Fibroblast of skin of left quadriceps (primary cell): ENCODE results near the gene COPZ2.
"Not testable (repeated sequence)": the region's sequence is repeated elsewhere in the genome, so short reads cannot be mapped to it uniquely, and the experiment has no call there.

Experiments
- DNase-seq, 2 experiments: peaks; one replicate each; pipeline ENCODE4 v3.0.0-alpha.2; 2013; ENCODE audit warnings: low read depth in 2 of 2

COPZ2 gene

DNA sequence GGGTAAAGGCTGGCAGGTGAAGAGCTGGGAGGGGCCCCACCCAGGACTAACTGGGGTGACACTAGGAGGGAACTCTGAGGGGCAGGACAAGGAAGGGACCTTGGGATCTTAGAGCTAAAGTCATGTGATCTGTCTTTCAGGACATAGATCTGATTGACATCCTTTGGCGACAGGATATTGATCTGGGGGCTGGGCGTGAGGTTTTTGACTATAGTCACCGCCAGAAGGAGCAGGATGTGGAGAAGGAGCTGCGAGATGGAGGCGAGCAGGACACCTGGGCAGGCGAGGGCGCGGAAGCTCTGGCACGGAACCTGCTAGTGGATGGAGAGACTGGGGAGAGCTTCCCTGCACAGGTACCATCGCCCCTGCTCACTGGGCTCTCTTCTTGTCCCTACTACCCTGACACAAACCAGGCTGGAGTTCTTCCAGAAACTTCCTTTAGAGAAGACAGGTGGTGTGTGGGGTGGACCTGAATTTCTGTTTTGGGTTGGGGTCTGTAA is 18.7 kb upstream of the COPZ2 start:
- DNase-seq, result no peak

DNA sequence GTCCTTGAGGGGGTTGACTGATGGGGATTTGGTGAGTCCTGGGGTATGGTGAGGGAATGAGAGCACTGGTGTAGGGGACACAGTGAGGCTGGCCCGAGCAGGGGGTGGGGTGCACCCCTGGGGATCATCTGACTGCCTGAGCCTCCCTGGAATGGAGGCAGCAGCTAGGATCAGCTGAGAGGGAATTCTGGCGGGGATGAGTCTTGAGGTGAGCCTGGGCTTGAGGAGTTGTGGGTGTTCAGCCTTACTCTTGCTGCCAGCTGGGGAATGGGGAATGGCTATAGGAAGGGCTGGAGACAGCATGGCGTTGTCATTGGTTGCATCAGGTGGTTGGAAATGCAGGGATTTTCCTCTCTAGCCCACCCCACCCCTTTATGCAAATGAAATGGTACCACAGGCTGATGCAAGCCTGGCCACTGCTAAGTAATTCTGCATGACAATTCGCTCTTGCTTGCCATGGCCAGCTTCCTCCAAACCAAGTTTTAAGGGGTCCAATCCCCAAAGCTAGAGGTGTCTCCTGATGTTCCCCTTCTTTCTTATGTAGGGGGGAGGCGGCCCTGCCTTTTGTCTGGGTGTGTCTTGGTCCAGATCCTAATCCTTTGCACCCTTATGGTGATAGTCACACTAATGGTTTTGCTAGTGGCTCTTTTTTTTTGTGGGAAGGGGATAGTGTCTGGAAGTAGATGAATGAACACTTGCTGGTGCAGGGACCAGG is 18.1 kb upstream of the COPZ2 start:
- DNase-seq, result peak; percentile 78 to 85

DNA sequence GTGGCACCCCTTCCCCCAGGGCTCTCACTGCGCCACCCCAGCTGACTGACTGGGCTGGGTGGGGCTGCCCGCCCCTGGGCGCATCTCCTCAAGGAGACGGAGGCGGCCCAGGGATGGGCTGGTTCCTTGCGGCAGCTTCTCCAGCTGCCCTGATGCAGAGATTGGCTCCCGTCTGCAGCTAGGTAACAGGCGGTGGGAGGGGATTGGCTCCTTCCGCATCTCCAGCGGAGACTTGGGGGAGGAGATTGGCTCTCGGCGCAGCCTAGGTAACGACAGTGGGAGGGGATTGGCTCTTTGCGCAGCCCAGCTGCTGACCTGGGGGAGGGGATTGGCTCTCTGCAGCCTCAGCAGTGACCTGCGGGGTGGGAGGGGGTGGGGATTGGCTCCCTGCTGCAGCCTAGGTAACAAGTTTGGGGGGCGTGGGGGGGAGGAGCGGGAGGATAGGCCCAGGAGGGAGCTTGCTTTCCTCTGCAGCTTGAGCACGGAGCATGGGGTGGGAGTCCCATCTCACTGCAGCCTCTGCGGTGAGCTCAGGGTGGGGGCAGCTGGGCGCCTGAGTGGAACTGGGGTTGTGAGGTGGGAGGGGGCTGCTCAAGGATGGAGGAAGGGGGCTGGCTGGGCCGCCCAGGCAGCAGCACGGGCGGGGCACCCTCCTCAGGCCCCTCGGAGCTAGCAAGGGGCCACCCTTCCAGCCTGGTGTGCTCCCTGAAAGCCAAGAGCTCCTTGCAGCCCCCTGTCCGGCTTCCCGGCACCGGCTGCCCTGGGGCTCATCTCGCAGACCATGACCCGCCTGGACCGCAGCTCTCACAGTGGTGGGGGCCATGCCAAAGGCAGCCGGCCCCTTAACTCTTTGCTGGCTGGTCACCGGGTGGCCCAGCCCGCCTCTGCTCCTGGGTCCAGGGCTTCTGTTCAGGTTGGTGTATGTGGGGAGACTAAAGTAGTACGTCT is 16.9 kb upstream of the COPZ2 start:
- peak in 1 of 2 experiments; percentile 30 for DNase-seq

DNA sequence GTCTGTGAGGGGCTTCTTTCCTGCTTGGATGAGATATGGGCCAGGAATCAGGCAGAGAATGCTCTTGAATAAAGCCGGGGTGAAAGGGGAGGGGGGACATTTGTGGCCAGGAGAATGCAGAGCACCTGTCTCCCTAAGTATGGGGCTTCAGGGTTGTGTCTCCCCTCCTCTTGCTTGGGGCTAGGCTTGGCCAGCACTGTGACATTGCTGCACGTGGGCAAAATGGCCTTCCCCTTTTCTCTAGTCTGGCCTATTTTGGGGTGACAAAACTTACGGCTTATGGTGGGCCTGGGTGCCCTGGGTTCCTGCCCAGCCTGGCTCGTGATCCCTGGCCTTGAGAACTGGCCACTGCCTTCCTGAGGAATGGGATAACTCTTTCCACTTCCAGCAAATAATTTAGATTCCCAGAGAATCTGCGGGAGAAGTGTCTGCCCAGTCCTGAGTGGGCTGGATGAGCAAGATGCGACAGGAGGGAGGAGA is 16.2 kb upstream of the COPZ2 start:
- no peak for DNase-seq

DNA sequence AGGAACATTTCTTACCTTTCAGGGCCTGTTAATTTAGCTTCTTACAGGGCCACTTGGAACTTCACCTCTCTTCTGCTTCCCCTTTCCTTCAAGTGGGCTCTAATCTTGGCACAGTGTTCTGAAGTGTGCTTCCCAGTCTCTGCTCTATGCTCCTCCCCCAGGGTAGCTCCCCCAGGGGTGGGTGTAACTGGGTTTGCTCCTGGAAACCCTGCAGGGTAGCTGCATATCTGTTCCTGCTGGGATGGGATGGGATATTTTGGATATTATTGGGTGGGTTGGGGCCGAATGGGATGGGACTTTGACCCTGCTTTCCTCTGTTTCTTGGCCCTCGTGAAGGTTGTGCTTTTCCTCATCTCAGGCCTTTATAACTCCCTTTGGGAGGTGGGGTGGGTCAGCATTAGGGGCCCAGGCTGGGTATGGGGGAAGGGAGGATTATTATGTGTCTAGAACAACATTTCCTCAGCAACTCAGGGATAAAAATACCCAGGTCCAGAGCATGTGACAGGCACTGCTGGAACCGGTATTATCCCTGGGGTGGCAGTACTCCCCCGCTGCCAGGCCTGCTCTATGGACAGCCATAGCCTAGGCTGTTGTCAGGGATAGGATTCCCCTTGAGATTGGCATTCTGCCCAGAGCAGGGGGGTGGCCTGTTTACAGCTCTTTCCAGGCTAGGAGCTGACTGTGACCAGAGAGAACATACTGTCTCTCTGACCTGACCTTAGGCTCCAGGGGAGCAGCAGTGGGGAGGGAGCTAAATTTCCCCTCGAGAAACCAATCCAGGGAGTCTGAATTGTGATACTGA is 15.6 kb upstream of the COPZ2 start:
- DNase-seq, result no peak

DNA sequence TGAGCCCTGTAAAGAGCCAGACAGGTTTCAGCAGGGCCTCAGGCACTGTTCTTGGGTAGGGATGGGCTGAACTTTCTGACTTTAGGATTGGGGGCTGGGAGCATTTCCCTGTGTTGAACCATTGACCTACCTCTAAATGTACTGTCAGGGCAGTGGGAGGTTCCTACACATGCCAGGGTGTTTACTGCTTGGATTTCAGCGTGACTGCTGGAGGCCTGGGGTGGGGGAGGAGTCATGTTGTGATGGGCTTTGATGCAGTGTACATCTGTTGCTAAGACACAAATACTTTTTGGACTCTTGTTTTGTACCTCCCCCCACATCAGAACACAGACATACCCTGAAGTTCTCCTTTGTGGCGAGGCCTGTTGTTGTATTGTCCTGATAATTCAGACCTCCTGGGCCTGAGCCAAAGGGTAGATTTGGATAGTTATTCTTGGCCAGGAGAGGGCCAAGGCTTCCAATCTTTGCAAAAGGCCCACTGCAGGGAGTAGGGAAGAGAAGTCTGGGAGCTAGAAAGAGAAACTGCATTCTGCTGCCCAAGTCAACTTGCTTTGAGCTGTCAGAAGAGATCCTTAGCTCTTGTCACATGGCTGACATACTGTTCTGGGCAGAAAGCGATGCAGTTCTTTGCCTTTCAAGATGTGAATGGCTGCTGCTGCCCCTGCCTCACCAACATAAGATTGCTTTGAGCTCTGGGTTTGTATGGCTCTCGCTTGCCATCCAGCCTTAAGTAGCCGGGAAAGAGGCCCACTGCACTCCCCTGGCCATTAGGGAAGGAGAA is 14.3 kb upstream of the COPZ2 start:
- DNase-seq, result peak in 1 of 2 experiments; percentile 43

DNA sequence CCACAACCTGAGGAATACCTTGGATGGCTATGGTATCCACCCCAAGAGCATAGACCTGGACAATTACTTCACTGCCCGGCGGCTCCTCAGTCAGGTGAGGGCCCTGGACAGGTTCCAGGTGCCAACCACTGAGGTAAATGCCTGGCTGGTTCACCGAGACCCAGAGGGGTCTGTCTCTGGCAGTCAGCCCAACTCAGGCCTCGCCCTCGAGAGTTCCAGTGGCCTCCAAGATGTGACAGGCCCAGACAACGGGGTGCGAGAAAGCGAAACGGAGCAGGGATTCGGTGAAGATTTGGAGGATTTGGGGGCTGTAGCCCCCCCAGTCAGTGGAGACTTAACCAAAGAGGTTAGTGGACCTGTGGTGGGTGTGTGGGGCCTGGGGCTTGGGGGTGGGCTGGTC is 13.7 kb upstream of the COPZ2 start:
- DNase-seq, result no peak

DNA sequence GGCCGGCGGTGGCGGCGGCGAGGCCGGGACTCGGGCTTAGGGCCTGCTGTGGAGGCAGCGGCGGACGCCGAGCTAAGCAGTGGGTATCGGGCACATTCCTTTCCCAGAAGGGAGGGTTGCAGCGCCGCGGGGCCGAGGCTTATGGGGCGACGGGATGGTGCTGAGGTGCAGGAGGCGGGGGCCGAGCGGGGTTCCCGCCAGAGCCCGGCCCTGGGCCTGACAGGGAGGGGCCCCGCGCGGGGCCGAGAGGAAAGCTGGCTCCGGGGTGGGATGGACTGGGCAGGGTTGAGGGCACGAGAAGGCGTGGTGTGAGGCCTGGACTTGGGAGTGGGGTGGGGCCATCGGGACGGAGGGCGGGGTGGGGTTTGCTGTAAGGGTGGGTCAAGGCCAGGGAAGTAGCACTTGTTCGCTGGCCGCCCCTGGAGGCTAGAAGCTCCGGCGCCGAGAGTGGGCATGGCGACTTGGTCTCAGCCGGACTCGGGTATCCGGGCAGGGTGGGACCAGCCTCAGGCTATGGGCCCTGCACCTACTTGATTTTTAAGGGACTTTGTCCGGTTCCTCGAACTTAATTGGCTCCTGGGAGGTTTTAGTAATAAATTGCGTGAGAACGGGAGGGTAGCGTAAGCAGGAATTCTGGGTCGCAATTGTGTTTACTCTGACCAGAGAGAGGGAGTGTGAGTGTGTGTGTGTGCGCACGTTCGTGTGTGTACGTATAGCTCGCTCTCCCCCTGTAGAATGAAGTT is 11.0 kb upstream of the COPZ2 start:
- DNase-seq, result peak in 1 of 2 experiments; percentile 55

DNA sequence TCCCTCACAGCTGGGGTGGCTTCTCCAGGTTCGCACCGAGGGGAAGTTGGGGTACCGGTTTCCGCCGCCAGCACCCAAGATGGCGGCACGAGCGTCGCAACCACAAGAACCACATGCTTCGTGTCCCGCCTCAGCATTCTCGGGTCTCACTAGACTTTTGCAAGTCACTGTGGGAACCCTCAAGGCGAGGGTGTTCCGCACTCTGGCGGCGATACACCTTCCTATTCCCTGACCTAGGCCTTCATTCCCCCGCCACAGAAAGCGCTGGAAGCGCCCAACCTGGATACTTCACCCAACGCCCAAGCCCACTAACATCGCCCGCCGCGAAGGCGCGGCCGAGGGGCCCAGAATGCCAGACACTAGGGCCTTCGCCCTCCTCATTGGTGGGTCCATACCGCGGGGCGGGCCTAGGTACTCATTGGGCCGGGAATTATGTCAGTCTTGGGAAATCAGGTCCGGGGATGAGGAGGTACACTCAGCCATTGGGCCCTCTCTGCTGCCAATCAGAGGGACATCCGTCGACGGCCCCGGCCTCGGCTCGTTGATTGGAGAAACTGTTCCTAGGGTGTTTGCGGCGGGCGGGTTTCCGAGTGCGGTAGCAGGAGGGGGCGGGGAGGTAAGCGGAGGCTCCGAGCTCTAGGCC is 10.3 kb upstream of the COPZ2 start, which contains the start of gene NFE2L1:
Gene NFE2L1 (plus strand): TSS at position 619 of the 643 bp plus-strand sequence. CDS start 2,760 bp downstream, outside the sequence.
- peak; percentile 99 to 100 for DNase-seq

DNA sequence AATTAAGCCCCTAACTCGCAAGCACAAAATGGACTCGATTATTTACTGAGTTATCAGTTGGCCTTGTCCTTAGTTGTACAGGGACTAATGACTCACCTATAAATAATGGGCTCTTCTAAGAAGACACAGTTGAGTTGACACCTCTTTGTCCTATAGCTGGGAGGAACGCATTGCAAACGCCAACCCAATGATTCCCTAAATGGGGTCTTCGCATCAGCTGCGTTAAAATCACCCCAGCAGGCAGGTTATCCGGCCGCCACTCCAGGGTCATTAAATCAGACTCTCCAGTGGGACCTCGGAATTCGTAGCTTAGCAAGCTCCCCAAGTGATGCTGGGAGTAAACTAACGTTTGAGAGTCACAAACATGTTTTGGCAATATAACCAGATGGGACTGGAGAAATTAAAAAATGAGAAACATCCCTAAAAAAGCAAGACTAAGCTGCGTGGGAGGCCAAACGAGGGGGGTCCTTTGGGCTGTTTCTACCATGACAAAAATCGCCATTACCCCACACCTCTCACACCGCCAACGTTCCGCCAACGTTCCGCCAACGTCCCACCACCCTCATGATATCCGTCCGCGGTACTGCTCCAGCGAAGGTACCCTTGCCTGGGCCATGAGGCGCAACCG is 9.6 kb upstream of the COPZ2 start:
- DNase-seq, result no peak

DNA sequence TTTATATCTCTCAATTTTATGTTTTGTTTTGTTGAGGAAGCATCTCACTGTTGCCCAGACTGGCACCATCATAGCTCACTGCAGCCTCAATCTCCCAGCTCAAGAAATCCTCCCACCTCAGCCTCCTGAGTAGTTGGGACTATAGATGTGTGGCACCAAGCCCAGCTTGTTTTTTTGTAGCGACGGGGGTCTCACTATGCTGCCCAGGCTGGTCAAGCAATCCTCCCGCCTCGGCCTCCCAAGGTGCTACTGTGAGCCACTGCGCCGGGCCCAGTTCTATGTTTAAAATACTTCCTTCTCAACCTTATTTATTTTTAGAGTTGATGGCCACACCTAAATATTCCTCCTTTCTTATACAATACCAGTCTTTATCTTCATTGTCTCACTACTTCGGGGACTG is 8.7 kb upstream of the COPZ2 start:
- DNase-seq, result no peak

DNA sequence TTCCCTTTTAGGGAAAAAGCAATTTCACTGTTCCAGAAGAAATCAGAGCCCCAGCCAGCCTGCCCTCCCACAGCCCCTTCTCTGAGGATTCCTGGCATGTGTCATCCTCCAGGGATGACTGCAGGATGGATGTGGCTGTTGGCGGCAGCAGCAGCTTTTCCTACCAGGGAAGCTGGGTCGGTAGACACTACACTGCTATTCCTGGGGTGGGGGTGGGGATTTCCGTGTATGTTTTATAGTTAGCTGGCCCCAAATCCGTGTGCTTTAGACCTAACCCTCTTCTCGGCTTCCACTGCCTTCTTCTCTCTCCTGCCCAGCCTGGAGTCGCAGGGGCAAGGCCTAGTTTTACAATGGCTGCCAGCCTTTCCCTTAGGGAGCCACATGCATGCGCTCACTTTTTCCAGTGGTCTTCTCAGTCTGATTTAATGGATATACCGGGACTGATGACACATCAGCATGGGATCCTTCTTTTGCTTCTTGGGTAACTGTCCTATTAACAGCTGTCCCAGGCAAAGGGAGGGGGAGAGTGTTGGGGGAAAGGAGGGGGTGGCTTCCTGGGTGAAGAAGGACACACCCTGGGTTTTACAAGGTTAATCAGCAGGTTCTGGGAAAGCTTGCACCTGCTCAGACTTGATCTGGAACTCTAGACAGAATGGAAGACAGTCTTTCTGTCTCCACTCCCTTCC is 7.9 kb upstream of the COPZ2 start:
- DNase-seq, result no peak

DNA sequence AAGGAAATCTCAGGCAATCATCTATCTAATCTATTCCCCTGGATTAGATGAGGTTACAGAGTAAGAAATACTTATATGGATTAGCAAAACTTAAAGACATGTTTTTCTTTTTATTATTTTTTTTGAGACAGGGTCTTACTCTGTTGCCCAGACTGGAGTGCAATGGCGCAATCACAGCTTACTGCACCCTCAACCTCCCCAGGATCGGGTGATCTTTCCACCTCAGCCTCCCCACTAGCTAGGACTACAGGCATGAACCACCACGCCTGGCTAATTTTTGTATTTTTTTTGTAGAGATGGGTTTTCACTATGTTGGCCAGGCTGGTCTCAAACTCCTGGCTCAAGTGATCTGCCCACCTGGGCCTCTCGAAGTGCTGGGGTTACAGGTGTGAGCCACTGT is 7.3 kb upstream of the COPZ2 start:
- no peak for DNase-seq

DNA sequence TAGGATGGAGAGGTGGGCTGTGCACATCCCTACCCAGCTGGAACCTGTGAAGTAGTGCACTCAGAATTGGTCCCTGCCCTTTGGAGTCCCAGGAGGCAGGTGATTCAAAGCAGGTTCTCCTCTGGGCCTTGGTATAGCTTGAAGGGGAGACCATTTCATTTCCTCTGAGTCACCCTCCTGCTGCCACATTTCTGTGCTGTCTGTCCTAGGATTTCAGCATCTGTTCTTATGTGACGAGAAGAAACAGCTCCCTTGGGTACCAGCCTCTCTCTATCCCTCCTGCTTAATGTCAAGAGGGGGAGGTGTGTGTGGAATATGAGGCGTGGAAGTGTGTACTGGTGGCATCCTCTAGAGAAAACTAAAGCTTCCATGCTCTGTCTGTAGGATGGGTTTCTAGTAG is 5.6 kb upstream of the COPZ2 start:
- DNase-seq, result no peak

DNA sequence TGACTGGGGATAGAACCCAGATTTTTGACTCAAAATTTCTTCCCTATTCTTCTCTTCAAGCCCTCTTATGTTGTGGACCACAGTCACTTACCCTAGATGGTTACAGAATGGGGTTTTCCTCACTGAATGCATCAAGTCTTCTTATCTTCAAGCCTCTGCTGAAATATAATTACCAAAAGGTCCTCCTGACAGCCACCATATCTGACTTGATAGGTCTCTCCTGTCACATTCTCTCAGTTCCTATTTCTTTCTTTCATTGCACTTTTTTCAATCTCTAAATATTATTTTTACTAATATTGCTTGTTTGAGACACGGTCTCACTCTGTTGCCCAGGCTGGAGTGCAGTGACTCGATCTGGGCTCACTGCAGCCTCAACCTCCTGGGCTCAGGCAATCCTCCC is 1.1 kb upstream of the COPZ2 start:
- no peak for DNase-seq

DNA sequence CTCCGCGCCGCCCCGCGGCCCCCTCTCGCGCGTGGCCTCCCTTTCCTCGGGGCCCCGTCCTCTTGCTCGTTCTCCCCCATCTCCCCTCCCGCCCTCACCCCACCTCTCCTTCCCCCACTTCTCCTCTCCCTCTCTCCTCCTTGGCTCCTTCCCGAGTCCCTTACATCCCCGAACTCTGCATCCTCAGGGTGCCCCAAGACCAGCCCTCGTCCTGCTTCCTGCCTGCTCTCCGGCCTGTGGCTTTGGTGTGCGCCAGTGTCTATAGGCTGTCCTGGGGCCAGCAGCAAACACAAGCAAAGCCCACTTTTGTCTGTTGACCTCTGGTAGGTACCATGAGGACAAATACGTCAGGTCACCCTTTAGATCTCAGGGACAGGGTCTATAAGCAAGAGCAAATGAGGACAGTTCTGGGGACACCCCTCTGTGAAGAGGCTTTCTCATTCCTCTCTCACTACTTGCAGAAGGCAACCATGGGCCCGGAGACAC is 284 bp upstream of the COPZ2 start:
- no peak for DNase-seq

DNA sequence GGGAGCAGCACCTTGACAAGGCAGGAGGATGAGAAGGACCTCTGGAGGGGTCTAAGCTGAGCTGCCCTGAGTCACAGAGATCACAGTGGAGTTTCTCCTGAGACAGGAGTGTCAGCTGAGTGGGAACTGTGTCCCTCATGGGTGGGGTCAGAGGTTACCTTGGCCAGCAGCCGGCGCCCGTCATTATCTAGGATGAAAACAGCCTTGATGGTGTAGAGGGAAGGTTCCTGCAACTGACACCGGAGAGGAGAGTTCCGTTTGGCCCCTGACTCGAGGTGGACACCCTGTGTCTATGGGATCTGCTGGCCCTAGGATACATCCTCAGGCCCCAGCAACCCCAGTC is 933 bp downstream of the COPZ2 start:
- no peak for DNase-seq

DNA sequence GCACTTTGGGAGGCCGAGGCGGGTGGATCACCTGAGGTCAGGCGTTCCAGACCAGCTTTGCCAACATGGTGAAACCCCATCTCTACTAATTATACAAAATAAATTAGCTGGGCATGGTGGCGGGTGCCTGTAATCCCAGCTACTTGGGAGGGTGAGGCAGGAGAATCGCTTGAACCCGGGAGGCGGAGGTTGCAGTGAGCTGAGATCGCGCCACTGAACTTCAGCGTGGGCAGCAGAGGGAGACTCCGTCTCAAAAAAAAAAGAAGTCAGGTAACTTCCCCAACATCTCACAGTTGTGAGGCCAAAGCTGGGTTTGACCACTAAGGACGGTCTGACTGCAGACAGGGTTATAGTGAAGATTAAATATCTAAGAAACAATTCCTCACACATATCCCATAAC is 2.9 kb downstream of the COPZ2 start:
- not testable (repeated sequence) for DNase-seq

DNA sequence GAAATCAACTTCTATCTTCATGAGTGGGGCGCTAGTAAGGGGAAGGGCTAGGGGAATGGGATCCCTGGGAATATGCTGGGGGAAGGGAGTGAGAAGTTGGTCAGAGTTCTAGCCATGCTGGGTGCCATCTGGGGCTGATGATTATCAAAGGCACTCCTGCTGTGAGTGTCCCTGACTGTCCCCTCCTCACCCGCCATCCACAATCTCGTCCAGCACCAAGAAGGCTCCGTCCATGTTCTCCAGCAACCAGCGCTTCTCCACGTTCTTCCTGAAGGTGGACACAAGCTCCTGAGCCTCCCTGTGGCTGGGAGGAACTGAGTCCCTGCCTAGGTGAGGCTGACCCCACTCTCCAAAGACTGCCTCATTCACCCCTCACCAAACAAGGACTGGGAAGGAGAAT is 5.6 kb downstream of the COPZ2 start:
- DNase-seq, result no peak
